Smooth muscle cell (in vitro differentiated cells): Measurements from ENCODE around the gene CEMP1. TPM values are rescaled to one million over a fixed set of nuclear protein-coding genes. Genes with fewer than 3 reads are reported as not detected.
A peak's percentile ranks its signal among the peaks of the same experiment; 100 is the strongest.
"Not testable (repeated sequence)": the region's sequence is repeated elsewhere in the genome, so short reads cannot be mapped to it uniquely, and the experiment has no call there.

Experiments used
- DNase-seq: peaks from one replicate; lab custom pipeline; 2025; ENCODE audit not compliant: unreplicated experiment; lab: John Stamatoyannopoulos, UW
- H2AFZ ChIP-seq: fragments of 200-600 bp; sonication (generic); 2 replicates; pipeline ENCODE4 v1.6.0; 2016; ENCODE audit warnings: antibody characterized with exemption, low read depth, mild to moderate bottlenecking
- H3F3A ChIP-seq: fragments of 200-600 bp; sonication (generic); 2 replicates; pipeline ENCODE4 v1.6.0; 2017; ENCODE audit warnings: antibody characterized with exemption, low read depth
- H3K27ac ChIP-seq: fragments of 200-600 bp; sonication (generic); 2 replicates; pipeline ENCODE4 v1.5.1; 2016; ENCODE audit warnings: low read depth, mild to moderate bottlenecking
- H3K27me3 ChIP-seq: fragments of 200-600 bp; sonication (generic); 2 replicates; pipeline ENCODE4 v1.6.1; 2016; ENCODE audit warnings: low read depth, mild to moderate bottlenecking
- H3K36me3 ChIP-seq: fragments of 200-600 bp; sonication (generic); 2 replicates; pipeline ENCODE4 v1.5.1; 2016; ENCODE audit warnings: low read depth
- H3K4me1 ChIP-seq: fragments of 200-600 bp; sonication (generic); 2 replicates; pipeline ENCODE4 v1.5.1; 2016; ENCODE audit warnings: low read depth
- H3K4me2 ChIP-seq: fragments of 200-600 bp; sonication (generic); 2 replicates; pipeline ENCODE4 v1.6.0; 2016; ENCODE audit warnings: mild to moderate bottlenecking
- H3K4me3 ChIP-seq: fragments of 200-600 bp; sonication (generic); 2 replicates; pipeline ENCODE4 v1.5.1; 2016; ENCODE audit warnings: mild to moderate bottlenecking
- H3K79me2 ChIP-seq: fragments of 200-600 bp; sonication (generic); 2 replicates; pipeline ENCODE4 v1.6.0; 2016; ENCODE audit warnings: low read depth, mild to moderate bottlenecking
- H3K9ac ChIP-seq: fragments of 200-600 bp; sonication (generic); 2 replicates; pipeline ENCODE4 v1.6.0; 2016; ENCODE audit warnings: low read depth
- H3K9me3 ChIP-seq: fragments of 200-600 bp; sonication (generic); replicated peaks from 2 replicates; pipeline ENCODE4 v1.5.1; 2016; ENCODE audit warnings: low read depth
- H4K20me1 ChIP-seq: fragments of 200-600 bp; sonication (generic); 2 replicates; pipeline ENCODE4 v1.6.0; 2016; ENCODE audit warnings: low read depth
- WGBS: methylation state at CpG from one replicate; pipeline ENCODE4 v1.1.7; 2016; ENCODE audit warnings: low lambda C conversion rate; 5-methylcytosine and 5-hydroxymethylcytosine counted together
- polyA plus RNA-seq: library from polyadenylated mRNA; unstranded; fragments of >200 nt; fragmentation: Nextera tagmentation; extraction: Ambion mirVana; gene quantifications from 2 replicates; pipeline ENCODE4 v1.2.1, GENCODE V29; 2016
- total RNA-seq: library from RNA; depleted of rRNA; stranded (reverse); fragments of >200 nt; gene quantifications from 2 replicates; pipeline ENCODE4 v1.2.3, GENCODE V29; 2014
- TF ChIP-seq, protein P1 (sequence below): fragments of 200-600 bp; sonication (generic); IDR thresholded peaks from 2 replicates; pipeline ENCODE4 v1.5.1; 2017; ENCODE audit warnings: borderline replicate concordance, mild to moderate bottlenecking, antibody characterized with exemption; ENCODE audit not compliant: insufficient read depth, poor library complexity, severe bottlenecking

CEMP1 gene, protein sequence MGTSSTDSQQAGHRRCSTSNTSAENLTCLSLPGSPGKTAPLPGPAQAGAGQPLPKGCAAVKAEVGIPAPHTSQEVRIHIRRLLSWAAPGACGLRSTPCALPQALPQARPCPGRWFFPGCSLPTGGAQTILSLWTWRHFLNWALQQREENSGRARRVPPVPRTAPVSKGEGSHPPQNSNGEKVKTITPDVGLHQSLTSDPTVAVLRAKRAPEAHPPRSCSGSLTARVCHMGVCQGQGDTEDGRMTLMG
- total RNA-seq = not detected in 2 replicates
- polyA plus RNA-seq = 1.7 and 5.1 TPM in 2 replicates

DNA sequence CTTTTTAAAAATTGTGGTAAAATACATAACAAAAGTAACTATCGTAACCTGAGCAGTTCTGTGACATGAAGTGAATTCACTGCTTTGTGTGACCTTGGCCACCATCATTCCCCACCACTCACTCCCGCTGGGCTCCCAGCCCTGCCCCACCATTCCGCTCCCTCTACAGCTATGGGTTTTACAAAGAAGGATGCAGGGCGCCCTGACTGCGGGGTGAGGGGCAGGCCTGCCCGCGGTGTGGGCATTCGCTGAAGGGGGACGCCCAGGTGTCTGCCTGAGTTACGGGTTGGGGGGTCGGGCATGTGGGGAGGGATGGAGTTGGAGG, at the start of gene CEMP1:
Gene CEMP1 (minus strand): TSS at position 38 of the 325 bp plus-strand sequence. CDS start 335 bp downstream, outside the sequence.
- Histone ChIP-seq H2AFZ (no peak within 1 kb of the TSS), H3K4me1 (peaks cover 6% of the 10 kb centered on the region), H3K4me3 (peak within 1 kb of the TSS; percentile 65), H4K20me1 (no peaks in the 10 kb centered on the region), H3K9me3 (no peaks in the 10 kb centered on the region), H3F3A (peaks cover 14% of the 10 kb centered on the region), H3K4me2 (peak within 1 kb of the TSS; percentile 94), H3K36me3 (no peaks in the 10 kb centered on the region), H3K79me2 (no peaks in the 10 kb centered on the region), H3K27ac (peak within 1 kb of the TSS; percentile 65), H3K27me3 (no peaks in the 10 kb centered on the region), H3K9ac (peak within 1 kb of the TSS; percentile 74)
- 19% methylated on average over 10 of the region's 11 CpGs for WGBS
- TF ChIP-seq, protein P1, sequence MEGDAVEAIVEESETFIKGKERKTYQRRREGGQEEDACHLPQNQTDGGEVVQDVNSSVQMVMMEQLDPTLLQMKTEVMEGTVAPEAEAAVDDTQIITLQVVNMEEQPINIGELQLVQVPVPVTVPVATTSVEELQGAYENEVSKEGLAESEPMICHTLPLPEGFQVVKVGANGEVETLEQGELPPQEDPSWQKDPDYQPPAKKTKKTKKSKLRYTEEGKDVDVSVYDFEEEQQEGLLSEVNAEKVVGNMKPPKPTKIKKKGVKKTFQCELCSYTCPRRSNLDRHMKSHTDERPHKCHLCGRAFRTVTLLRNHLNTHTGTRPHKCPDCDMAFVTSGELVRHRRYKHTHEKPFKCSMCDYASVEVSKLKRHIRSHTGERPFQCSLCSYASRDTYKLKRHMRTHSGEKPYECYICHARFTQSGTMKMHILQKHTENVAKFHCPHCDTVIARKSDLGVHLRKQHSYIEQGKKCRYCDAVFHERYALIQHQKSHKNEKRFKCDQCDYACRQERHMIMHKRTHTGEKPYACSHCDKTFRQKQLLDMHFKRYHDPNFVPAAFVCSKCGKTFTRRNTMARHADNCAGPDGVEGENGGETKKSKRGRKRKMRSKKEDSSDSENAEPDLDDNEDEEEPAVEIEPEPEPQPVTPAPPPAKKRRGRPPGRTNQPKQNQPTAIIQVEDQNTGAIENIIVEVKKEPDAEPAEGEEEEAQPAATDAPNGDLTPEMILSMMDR = no peak
- DNase-seq = no peak

DNA sequence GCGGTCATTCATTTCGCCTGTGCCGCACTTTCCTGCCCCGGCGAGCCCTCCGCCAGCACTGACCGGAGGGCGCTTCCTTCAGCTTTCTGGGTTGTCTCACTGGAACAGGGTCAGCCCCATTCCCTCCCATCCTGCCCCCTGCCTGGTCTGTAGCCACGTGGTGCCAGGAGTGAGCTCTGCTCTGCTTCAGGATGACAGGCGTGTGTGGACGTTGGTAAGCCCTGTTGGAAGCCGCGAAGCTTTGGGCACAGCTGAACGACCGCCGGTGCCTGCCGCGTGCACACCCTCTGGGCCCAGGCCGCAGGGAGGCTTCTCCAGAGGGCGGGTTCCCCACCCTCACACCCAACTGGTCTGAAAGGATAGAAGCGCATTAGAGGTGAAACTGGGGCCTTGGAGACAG, 49.6 kb upstream of the CEMP1 start:
- H3K4me2 ChIP-seq, H3F3A ChIP-seq, H3K9me3 ChIP-seq, H2AFZ ChIP-seq, DNase-seq, H3K4me3 ChIP-seq, H3K36me3 ChIP-seq, H3K27ac ChIP-seq, H3K79me2 ChIP-seq, H3K9ac ChIP-seq, H3K27me3 ChIP-seq, H3K4me1 ChIP-seq: not testable (repeated sequence)
- WGBS = no CpG with 5 or more reads among the region's 21 CpGs
- H4K20me1 ChIP-seq = peaks cover 11% of the 10 kb centered on the region

DNA sequence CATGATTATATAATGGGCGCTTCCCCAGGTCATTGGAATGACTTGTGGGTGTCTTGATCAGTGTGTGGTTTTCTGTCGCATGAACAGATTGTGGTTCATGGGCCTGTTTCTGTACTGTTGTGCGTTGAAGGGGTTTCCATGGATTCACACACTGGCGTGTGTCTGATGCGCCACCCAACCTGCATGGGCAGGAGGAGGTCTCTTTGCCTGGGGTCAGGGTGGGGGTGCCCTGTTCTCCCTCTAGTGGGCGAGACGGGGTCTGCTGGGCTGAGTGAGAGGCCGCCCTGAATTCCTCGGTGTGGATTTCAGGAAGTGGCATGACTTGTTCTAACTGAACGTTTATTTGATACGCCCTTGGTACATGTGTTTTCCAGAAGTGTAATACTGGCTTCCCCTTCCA, 48.9 kb upstream of the CEMP1 start:
- not testable (repeated sequence) for H3K36me3 ChIP-seq, H3K27me3 ChIP-seq, H3K4me3 ChIP-seq, H4K20me1 ChIP-seq, H3K27ac ChIP-seq, DNase-seq, H3K4me1 ChIP-seq, H3K4me2 ChIP-seq, H3K79me2 ChIP-seq, H2AFZ ChIP-seq, H3K9ac ChIP-seq, H3F3A ChIP-seq, H3K9me3 ChIP-seq
- WGBS = 84% methylated on average over 6 of the region's 11 CpGs

DNA sequence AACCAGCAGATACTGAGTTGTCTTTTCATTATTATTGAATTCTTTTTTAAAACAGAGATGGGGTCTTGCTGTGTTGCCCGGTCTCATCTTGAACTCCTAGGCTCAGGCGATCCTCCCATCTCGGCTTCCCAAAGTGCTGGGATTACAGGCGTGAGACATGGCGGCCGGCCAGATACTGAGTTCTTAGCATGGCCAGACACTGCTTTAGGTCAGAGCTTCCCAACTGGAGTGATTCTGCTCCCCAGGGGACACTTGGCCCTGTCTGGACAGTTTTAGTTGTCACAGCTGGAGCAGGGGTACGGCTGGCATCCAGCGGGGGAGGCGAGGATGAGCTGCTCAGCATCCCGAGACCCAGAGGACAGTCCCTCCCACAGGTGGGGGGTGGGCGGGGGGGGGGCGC, 47.7 kb upstream of the CEMP1 start:
- H3K27me3 ChIP-seq, H4K20me1 ChIP-seq, H3K4me2 ChIP-seq, DNase-seq, H3K27ac ChIP-seq, H2AFZ ChIP-seq, H3K9me3 ChIP-seq, H3F3A ChIP-seq, H3K4me3 ChIP-seq, H3K36me3 ChIP-seq, H3K79me2 ChIP-seq, H3K9ac ChIP-seq, H3K4me1 ChIP-seq: not testable (repeated sequence)
- WGBS = 86% methylated on average over 3 of the region's 12 CpGs

DNA sequence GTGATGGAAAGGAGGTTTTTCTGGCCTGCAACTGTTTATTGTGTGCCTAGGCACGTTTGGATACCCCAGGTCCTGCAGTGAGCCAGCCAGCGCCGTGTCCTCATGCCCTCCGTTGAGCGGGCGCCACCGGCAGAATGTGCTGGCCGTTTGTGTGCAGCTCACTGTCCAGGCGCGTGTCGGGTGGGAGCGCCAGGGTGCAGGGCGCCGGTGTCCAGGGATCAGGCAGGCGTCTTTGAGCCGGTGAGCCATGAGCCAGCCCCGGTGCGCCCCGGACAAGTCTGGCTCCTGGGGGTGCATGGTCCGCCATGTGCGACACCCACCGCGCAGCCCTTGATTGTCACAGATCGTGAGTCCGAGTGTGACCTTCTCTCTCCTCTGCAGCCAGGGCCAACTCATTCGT, 45.8 kb upstream of the CEMP1 start:
- not testable (repeated sequence) for H3K4me2 ChIP-seq, H3K4me3 ChIP-seq

DNA sequence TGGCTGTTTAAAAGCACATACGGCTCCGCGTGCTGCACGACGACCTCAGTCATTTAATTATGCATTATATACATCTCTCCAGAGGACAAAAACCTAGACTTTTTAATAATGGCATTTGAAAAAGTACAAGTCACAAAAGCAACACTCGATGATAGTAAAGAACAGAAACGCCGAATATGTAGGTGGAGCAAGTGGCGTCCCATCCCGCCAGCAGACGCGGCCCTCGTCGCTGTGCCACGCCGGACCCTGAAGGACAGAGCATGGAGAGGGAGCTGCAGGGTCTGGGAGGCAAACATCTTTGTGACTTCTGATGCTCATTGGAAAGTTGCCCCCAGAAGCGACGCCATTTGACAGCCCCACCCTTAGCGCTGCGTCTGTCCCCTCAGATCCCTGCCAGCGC, 44.6 kb upstream of the CEMP1 start:
- H4K20me1 ChIP-seq, H3K4me1 ChIP-seq, H3K9ac ChIP-seq, H3K9me3 ChIP-seq, H3K27ac ChIP-seq, H3K4me3 ChIP-seq, H3F3A ChIP-seq, H2AFZ ChIP-seq, H3K4me2 ChIP-seq, DNase-seq, H3K79me2 ChIP-seq, H3K36me3 ChIP-seq, H3K27me3 ChIP-seq: not testable (repeated sequence)
- 96% methylated on average over 16 of the region's 21 CpGs for WGBS

More for the DNA sequence above, 45.8 kb upstream of the CEMP1 start:
- H3K9ac ChIP-seq, H3K36me3 ChIP-seq, H3K9me3 ChIP-seq, DNase-seq, H3K27ac ChIP-seq, H3F3A ChIP-seq, H3K27me3 ChIP-seq, H3K4me1 ChIP-seq, H3K79me2 ChIP-seq, H2AFZ ChIP-seq, H4K20me1 ChIP-seq: not testable (repeated sequence)
- WGBS = over 99% methylated on average over 20 of the region's 26 CpGs

DNA sequence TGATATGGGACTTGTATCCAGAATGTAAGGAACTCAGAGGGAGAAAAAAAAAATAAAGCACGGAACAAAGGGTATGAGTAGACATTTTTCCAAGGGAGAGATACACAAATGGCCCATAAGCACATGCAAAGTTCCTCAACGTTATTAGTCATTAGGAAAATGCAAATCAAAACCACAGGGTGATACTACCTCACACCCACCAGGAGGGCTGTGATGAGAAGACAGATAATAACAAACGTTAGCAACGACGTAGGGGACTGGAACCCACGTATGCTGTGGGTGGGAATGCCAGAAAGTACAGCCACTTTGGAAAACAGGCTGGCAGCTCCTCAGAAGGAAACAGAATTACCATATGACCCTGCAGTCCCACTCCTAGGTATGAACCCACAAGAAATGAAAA, 41.5 kb upstream of the CEMP1 start:
- H3K4me2 ChIP-seq, H3K79me2 ChIP-seq, H2AFZ ChIP-seq, DNase-seq, H4K20me1 ChIP-seq, H3K36me3 ChIP-seq, H3F3A ChIP-seq, H3K27me3 ChIP-seq, H3K9ac ChIP-seq, H3K4me3 ChIP-seq, H3K4me1 ChIP-seq, H3K9me3 ChIP-seq, H3K27ac ChIP-seq: not testable (repeated sequence)
- no CpG with 5 or more reads among the region's 6 CpGs for WGBS

DNA sequence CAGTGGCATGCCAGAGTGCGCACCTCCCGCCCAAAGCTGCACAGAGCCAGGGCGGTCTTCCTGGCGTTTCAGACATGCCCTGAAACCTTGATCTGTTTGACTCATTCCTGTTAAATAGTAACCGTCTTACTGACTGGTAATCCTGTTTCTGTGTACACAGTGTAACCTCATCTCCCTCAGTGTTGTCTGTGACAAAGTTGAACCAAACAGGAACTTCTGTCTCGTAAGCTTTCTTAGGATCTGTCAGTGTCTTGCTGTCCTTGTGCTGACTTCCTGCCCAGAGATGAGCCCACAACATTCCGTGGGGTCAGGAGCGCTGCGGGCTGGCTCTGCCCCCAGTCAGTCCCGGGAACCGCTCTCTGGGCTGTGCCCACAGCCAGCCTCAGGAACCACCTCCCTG, 37.4 kb upstream of the CEMP1 start:
- DNase-seq, H4K20me1 ChIP-seq, H3K27me3 ChIP-seq, H3K79me2 ChIP-seq, H3K9ac ChIP-seq, H3F3A ChIP-seq, H3K9me3 ChIP-seq, H3K4me2 ChIP-seq, H3K4me1 ChIP-seq, H3K4me3 ChIP-seq, H2AFZ ChIP-seq, H3K36me3 ChIP-seq, H3K27ac ChIP-seq: not testable (repeated sequence)
- no CpG with 5 or more reads among the region's 11 CpGs for WGBS
